ENCODE measurements around the gene PAGR1.

DNA sequence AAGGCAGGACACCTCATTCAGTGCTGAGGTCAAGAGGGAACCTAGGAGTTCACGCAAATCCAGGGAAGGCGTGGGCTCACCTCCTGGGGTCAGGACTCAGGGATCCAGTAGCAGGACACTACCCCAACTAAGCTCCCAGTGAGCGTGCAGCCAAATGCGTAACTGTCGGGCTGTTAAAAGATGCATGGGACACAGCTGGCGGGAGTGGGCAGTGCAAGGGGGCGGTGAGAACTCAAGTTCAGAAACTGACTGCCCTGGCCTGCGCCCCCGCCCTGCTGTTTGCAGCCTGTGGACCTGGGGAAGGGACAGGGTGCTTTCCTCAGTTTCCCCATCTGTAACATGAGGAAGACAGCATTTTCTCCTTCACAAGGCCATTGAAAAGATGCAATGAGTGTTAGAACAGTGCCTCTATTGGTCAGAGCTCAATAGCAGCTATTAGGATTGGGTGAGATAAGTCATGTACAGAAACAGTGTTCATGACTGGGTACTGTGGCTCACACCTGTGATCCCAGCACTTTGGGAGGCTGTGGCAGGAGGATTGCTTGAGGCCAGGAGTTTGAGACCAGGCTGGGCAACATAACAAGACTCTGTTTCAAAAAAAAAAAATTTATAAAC, 26.9 kb downstream of the PAGR1 start:
- TF ChIP-seq EZH2 (IDR thresholded peaks at IDR 0.05; ENCODE audit: borderline replicate concordance, insufficient read depth, low read depth, low read length, poor library complexity, severe bottlenecking), result no peak
- TF ChIP-seq, protein P1, sequence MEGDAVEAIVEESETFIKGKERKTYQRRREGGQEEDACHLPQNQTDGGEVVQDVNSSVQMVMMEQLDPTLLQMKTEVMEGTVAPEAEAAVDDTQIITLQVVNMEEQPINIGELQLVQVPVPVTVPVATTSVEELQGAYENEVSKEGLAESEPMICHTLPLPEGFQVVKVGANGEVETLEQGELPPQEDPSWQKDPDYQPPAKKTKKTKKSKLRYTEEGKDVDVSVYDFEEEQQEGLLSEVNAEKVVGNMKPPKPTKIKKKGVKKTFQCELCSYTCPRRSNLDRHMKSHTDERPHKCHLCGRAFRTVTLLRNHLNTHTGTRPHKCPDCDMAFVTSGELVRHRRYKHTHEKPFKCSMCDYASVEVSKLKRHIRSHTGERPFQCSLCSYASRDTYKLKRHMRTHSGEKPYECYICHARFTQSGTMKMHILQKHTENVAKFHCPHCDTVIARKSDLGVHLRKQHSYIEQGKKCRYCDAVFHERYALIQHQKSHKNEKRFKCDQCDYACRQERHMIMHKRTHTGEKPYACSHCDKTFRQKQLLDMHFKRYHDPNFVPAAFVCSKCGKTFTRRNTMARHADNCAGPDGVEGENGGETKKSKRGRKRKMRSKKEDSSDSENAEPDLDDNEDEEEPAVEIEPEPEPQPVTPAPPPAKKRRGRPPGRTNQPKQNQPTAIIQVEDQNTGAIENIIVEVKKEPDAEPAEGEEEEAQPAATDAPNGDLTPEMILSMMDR (IDR thresholded peaks at IDR 0.05), result no peak
